ENCODE data around the gene DIP2C.
"Not testable (repeated sequence)": the region's sequence is repeated elsewhere in the genome, so short reads cannot be mapped to it uniquely, and the experiment has no call there.

Gene DIP2C

GRCh38 chr10:381805-382204, 307.7 kb downstream of the DIP2C start:
- no peak for DNase-seq

GRCh38 chr10:381346-381745, 308.1 kb downstream of the DIP2C start:
- DNase-seq, result no peak

- no peak for DNase-seq
Measured at GRCh38 chr10:380313-380940, 309.0 kb downstream of the DIP2C start.

DNA sequence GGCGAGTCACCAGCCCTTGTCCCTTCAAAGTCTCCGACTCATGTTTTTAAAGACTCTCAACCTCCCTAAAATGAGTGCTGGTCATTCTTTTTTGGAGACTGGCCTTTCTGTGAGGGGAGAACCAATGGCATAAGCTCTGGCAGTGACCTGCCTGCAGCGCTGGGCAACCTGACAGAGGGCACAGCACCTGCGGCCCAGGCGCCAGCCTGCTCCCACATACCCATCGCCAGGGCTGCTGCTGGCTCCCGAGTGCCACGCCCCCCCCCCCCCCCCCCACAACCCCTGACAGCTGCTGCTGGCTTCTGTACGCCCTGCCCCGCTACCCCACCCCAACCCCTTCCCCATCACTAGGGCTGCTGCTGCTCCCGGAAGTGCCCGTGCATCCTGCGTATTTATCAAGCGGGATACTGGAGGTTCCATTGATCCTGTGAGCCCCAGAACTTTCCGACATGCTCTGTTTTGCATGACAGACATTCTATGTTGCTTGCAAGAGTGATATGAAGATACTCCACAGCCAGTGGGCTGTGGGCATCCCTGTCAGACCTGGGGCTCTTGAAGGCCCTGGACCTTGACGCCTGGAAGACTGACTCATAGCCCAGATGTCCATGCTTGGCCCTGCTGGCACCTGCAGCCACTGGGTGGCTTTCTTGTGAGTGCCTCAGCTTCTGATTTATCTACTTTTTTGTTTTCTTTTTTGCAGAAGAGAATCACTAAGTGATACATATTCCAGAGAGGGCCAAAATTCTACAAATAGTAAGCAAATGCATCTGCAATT, 310.4 kb downstream of the DIP2C start:
- no peak for DNase-seq

DNA sequence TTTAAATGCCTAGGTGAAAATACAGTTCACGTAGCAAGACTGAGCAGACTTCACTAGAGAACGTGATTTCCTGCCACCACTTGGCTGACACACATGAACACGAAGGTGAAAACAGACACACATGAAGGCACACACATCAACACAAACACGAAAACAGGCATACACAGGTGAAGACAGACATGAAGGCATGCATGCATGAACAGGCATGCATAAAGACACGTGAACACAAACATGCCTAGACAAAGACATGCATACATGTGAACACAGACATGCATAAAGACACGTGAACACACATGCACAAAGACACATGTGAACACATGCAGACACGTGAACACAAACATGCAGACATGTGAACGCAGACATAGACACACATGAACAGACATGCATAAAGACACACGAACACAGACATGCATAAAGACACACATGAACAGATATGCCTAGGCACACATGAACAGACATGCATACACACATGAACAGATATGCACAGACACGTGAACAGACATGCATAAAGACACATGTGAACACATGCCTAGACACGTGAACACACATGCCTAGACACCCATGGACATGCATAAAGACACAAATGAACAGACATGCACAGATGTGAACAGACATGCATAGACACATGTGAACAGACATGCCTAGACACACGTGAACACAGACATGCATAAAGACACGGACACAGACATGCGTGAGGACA, 311.1 kb downstream of the DIP2C start:
- no peak for DNase-seq

DNA sequence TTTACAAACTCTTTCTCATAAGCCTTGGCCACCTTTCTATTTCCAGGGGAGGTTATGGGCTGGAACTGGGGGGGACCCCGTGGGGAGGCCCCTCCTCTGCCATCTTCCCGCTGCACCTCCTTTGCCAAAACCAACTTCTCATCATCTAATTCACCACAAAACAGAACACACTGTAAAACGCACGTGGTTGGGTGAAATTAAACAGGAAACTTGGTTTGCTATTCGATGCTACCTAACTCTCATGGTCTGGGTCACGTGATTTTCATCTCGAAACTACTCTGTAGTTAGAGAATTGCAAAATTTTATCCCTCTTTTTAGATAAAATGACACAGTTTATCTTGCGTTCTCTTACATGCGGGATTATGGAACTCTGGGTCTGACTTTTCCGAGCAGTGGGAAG, 312.2 kb downstream of the DIP2C start:
- DNase-seq, result no peak

DNA sequence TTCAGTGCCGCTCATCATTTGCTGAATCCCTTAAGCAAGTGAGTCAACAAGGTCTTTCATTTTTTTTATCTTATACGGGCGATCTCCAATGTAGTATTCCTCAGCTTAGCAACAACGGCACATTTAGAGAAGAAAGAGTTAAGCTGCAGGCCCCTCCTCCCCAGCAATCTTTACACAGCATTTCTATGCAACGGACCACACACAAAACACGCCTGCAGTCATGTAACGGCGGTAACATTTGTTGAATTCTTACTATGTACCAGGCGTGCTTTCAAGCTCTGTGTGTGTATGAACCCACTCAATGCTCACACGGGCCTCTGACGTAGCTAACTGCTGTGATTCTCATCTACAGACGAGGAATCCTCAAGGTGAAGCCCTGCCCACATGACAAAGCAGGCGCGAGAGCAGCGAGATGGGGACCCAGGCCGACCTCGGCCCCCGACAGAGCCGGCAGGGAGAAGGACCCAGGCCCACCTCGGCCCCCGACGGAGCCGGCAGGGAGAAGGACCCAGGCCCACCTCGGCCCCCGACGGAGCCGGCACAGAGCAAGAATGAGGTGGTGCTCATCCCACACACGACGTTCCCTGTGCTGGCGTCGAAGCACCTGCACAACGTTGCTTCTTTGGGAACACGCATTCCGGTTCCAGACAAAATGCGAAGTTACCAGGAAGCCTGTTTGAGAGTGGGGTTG, 313.5 kb downstream of the DIP2C start:
- no peak for DNase-seq

DNA sequence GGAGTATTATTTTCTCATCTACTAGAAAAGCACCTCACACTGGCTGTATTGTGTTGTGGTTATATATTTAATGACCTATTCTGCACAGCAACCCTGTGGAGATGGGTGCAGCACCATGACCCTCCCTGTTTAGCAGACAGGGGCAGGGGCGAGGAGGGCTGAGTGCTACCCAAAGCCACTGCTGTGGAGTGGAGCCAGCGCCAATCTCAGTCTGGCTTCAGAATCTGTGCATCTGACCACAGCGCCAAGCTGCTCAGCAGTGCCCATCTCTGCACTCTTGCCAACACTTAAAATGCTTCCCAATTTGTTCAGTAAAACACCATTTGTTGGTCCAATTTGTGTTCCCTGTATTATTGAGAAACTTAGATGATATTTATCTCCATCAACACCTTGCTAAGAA, 315.1 kb downstream of the DIP2C start:
- DNase-seq, result no peak

DNA sequence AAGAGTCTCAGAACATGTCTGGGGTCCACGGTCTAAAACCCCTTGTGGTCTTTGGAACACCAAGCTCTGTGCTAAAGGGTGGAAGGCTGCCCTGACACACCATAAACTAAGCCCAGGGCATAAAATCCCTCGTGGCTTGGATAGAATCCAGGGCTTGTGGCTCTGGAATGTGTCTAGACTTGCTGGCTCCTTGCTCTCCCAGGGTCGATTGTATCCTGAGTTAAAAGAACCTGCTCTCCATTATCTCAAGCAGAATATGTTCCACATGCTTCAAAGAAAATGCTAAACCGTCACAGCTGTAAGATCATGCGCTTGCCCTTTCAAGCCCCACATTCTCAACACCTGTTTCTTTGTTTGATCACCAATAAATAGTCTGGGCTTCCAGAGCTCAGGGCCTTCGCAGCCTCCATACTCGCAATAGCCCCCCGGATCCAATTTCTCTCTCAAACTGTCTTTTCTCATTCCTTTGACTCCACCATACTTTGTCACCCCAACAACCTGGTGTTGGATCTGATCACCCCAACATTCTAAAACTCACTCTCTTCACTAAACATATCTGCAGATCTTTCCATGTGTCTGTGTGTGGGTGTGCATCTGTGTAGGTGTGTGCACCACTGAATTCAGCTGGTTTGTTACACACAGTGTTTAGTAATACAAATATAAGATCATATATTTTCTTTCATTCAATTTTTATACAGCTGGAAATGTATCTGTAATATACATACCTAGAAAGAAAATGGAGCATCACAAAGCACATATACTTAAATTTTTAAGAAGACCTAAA, 315.8 kb downstream of the DIP2C start:
- no peak for DNase-seq

DNA sequence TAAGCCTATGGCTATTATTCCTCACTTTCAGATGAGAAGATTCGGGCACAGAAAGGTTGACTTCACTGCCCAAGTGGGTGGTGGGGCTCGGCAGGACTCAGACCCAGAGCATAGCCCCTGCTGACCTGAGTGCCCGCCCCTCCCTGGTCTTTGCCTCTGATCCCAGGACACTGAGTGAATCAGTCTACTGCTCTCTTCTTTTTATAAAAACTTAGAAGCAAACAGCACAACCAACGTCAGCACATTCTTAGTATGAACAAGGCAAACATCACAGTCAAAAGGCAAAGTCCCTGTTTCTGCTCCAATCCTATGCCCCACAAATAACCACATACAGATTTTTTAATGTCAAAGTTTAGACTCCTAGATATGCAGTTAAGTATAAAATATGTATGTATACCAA, 316.5 kb downstream of the DIP2C start:
- no peak for DNase-seq

DNA sequence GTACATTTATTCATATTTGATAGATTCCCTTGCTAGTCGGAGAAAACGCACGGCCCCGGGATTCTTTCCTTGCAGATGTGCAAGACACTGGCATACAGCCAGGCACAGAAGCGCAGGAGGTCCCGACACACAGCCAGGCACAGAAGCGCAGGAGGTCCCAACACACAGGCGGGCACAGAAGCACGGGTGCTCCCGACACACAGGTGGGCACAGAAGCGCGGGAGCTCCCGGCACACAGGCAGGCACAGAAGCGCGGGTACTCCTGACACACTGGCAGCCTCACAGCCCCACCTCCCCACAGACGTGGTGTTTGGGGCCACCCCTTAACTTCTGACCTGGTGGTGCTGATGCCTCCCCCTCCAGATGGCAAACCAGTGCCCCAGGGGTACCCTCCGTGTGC, 316.9 kb downstream of the DIP2C start:
- DNase-seq, result no peak

- no peak for DNase-seq
Measured at GRCh38 chr10:371515-371914, 318.0 kb downstream of the DIP2C start.

DNA sequence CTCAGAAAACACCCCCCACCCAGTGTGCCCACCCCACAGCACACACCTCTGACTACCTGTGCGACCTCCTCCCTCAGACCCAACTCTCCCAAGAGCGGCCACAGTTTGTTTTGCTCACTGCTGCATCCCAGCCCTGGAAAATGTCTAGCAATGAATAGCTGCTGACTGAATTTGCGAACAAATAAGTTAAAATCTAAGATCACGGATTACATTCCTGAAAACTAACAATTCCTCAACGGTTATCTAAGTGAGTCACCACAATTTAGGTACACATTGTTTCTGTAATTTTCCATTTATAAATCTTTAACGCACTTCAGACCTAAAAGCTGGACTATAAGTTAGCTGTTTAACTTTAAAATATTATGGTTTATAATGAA, 319.0 kb downstream of the DIP2C start:
- no peak for DNase-seq

DNA sequence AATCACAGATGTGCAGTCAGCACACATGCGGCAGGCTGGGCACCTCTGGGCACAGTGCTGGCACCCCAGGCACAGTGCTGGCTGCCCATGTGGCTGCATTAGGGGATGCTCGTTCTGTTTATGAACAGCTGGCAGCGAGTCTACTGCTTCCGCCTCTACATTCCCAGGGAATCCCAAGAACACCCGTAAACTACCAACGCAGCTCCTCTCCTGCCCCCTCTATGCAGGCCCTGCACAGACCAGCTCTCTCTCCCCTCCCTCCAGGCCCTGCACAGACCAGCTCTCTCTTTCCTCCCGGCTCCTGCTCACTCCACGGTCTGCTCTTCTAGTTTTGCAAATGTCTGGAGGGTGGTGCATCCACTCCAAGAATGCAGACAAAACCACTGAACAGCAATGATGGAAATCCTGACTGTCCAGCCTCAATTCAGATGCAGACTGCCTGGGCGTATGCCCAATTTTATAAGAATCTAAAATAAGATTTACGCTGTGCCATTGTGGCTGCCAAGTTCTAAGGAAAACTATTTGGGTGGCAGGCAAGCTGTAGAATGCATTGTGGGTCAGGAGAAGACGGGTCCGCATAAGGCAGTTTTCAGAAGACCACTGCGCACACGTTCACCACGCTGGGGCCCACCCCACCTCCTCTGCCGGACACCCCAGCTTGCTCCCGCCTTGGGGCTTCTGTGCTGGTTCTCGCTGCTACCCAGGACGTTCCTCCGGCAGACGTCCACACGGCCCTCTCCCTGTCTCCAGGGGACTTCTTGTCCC, 319.6 kb downstream of the DIP2C start:
- no peak for DNase-seq

DNA sequence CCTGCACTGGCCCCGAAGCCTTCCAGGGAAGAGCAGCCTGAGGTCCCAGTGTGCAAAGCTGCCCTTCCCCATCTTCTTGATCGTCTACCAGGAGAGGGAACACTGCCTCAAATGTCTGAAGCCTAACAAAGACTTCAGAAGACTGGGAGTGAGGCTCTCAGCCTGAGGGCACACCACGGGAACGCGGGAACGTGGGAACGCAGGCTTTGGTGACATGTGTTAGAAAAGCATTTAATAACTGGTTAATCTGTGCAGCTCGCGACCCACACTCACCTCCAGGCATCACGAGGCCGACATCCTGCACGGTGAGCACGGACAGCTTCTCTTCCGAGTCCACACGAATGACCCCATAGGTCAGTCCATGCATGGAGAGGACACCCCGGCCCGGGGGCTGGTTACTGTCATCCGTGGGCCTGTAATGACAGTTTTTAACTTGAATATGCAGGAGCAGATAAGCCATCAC, 320.2 kb downstream of the DIP2C start:
- DNase-seq, result no peak

GRCh38 chr10:368579-369220, 320.8 kb downstream of the DIP2C start:
- no peak for DNase-seq

GRCh38 chr10:368107-368506, 321.4 kb downstream of the DIP2C start:
- not testable (repeated sequence) for DNase-seq

DNA sequence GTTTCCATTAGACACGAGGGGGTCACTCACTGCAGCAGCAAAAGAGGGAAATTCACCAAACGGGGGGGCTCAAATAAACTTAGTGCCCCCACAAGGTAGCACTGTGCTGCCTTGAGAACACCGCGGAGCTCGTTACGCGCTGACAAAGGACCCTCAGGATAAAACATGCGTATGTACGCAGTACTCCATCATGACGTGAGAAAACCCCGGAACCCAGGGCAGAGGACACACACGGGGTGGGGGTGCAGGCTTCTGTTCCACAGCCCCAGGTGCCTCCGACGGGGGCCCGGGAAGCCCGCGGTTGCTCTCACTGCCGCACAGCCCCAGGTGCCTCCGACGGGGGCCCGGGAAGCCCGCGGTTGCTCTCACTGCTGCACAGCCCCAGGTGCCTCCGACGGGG, 321.8 kb downstream of the DIP2C start:
- no peak for DNase-seq

DNA sequence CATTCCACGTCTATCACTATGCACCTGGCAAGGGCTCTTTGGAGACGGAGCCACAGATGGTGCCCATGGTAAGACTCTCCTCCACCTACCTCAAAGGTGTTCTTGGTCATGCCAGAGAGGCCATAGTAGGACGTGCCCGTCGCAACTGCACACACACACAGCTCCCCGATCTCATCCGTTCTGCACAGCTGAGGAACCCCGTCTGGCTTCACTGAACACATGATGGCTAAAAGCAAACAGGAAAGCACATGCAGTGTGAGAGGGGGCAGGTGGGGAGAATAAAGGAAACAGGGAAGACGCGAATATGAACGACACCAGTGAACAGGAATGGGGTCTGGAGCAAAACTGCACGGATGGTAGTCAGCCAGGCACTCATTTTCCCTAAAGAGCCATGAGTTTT, 323.3 kb downstream of the DIP2C start:
- no peak for DNase-seq

DNA sequence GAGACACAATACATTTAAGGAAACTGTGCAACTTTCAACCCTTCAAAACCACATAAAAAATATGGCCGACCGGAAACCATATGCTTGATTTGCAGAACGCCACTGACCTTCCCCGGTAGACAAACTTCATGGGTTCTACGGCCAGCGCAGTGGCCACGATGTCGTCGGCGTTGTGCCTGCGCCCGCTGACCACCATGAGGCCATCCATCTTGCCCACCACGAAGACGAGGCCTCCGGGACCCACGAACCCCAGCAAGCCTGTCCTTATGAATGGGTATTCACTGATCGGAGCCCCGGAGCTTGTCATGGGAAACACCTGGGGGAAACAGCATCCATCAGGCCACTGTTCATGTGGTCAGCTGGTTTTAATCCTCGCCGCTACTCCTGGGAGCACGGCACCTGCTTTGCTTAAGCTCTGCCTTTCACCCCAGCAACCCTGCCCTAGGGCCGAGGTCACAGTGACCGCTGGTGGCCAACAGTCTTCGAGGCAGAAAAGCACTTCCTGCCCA, 325.1 kb downstream of the DIP2C start:
- DNase-seq, result no peak

DNA sequence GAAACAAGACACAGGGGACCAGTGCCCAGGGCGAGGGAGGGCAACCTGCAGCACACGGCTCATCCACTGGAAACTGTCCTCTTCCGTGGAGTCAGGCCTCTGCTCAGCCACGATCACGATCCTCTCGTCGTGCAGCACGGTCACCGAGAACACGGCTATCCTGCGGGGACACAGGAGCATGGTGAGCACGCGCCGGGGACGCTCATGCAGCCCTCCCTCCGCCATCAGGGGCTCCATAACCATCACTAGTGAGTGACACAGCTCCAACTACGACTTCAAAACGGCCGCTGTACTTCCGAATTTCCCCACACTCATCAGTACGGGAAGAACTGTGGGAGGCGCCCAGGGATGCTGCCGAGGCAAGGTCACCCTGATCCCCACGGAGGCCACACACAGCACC, 326.3 kb downstream of the DIP2C start:
- DNase-seq, result no peak

All from activated CD8-positive, alpha-beta memory T cell treated with anti-CD3 and anti-CD28 coated beads for 24 hours (primary cell).